Measurements from ENCODE around the gene KCTD20. TPM values are rescaled to one million over a fixed set of nuclear protein-coding genes. Genes with fewer than 3 reads are reported as not detected.

Gene KCTD20
- total RNA-seq, 2 experiments from 2014 or later, result 30.5 to 32.8 TPM

GRCh38 chr6:36484736-36485135 lies 41.9 kb downstream of the KCTD20 start:
- Mint-ChIP-seq H3K4me3 (no peak overlapping the region), H3K27ac (no peak overlapping the region), H3K36me3 (ENCODE audit: low read depth) (peaks cover 51% of the 10 kb centered on the region), H3K27me3 (ENCODE audit: low read depth) (no peaks in the 10 kb centered on the region), H3K9me3 (no peaks in the 10 kb centered on the region), H3K4me1 (ENCODE audit: low read depth) (no peaks in the 10 kb centered on the region)
- CTCF ChIA-PET, result no interaction called here
- intact Hi-C loops (cut with micrococcal nuclease), result no loop called here
- DNase-seq, result no peak

GRCh38 chr6:36487698-36488097 lies 44.9 kb downstream of the KCTD20 start:
- peaks cover 7% of the 10 kb centered on the region for H3K4me1 Mint-ChIP-seq (ENCODE audit: low read depth)
- intact Hi-C loops (cut with micrococcal nuclease), result no loop called here
- peaks cover 46% of the 10 kb centered on the region for H3K36me3 Mint-ChIP-seq (ENCODE audit: low read depth)
- no peak overlapping the region for H3K4me3 Mint-ChIP-seq
- H3K27ac Mint-ChIP-seq, result no peak overlapping the region
- DNase-seq, result no peak
- no peaks in the 10 kb centered on the region for H3K27me3 Mint-ChIP-seq (ENCODE audit: low read depth)
- CTCF ChIA-PET, result no interaction called here
- no peaks in the 10 kb centered on the region for H3K9me3 Mint-ChIP-seq

- no peak for DNase-seq
- Mint-ChIP-seq H3K4me3 (no peak overlapping the region), H3K4me1 (ENCODE audit: low read depth) (peaks cover 10% of the 10 kb centered on the region), H3K27ac (no peak overlapping the region), H3K36me3 (ENCODE audit: low read depth) (peaks cover 47% of the 10 kb centered on the region), H3K9me3 (no peaks in the 10 kb centered on the region), H3K27me3 (ENCODE audit: low read depth) (no peaks in the 10 kb centered on the region)
- intact Hi-C loops (cut with micrococcal nuclease), result no loop called here
- CTCF ChIA-PET, result no interaction called here
Measured at GRCh38 chr6:36488221-36488620, 45.4 kb downstream of the KCTD20 start.

- Mint-ChIP-seq H3K4me1 (ENCODE audit: low read depth) (peaks cover 19% of the 10 kb centered on the region), H3K27ac (no peak overlapping the region), H3K4me3 (no peak overlapping the region), H3K27me3 (ENCODE audit: low read depth) (no peaks in the 10 kb centered on the region), H3K9me3 (no peaks in the 10 kb centered on the region), H3K36me3 (ENCODE audit: low read depth) (peaks cover 46% of the 10 kb centered on the region)
- intact Hi-C loops (cut with micrococcal nuclease), result no loop called here
- CTCF ChIA-PET, result no interaction called here
- no peak for DNase-seq
Measured at GRCh38 chr6:36489426-36489825, 46.6 kb downstream of the KCTD20 start.

GRCh38 chr6:36491378-36491965 lies 48.7 kb downstream of the KCTD20 start:
- Mint-ChIP-seq H3K4me1 (ENCODE audit: low read depth) (peaks cover 23% of the 10 kb centered on the region), H3K27ac (peak overlapping the region; percentile 14), H3K4me3 (no peak overlapping the region), H3K36me3 (ENCODE audit: low read depth) (peaks cover 47% of the 10 kb centered on the region), H3K9me3 (no peaks in the 10 kb centered on the region), H3K27me3 (ENCODE audit: low read depth) (no peaks in the 10 kb centered on the region)
- CTCF ChIA-PET, result no interaction called here
- intact Hi-C loops (cut with micrococcal nuclease), result no loop called here
- DNase-seq, result no peak

GRCh38 chr6:36492092-36492491 lies 49.3 kb downstream of the KCTD20 start:
- no peaks in the 10 kb centered on the region for H3K9me3 Mint-ChIP-seq
- CTCF ChIA-PET, result no interaction called here

GRCh38 chr6:36492621-36493020 lies 49.8 kb downstream of the KCTD20 start:
- CTCF ChIA-PET, result no interaction called here
- H3K36me3 Mint-ChIP-seq (ENCODE audit: low read depth), result peaks cover 49% of the 10 kb centered on the region
- intact Hi-C loops (cut with micrococcal nuclease), result no loop called here
- H3K4me3 Mint-ChIP-seq, result no peak overlapping the region
- no peaks in the 10 kb centered on the region for H3K9me3 Mint-ChIP-seq
- DNase-seq, result no peak
- H3K4me1 Mint-ChIP-seq (ENCODE audit: low read depth), result peaks cover 24% of the 10 kb centered on the region
- H3K27me3 Mint-ChIP-seq (ENCODE audit: low read depth), result no peaks in the 10 kb centered on the region
- H3K27ac Mint-ChIP-seq, result peak overlapping the region; percentile 61

More at GRCh38 chr6:36492092-36492491, 49.3 kb downstream of the KCTD20 start:
- no peak for DNase-seq
- intact Hi-C loops (cut with micrococcal nuclease), result no loop called here
- Mint-ChIP-seq H3K36me3 (ENCODE audit: low read depth) (peaks cover 48% of the 10 kb centered on the region), H3K27ac (peak overlapping the region; percentile 61), H3K27me3 (ENCODE audit: low read depth) (no peaks in the 10 kb centered on the region), H3K4me3 (no peak overlapping the region), H3K4me1 (ENCODE audit: low read depth) (peaks cover 23% of the 10 kb centered on the region)

GRCh38 chr6:36493319-36493718 lies 50.5 kb downstream of the KCTD20 start:
- Mint-ChIP-seq H3K27ac (peak overlapping the region; percentile 15), H3K27me3 (ENCODE audit: low read depth) (no peaks in the 10 kb centered on the region), H3K4me3 (no peak overlapping the region), H3K9me3 (no peaks in the 10 kb centered on the region), H3K4me1 (ENCODE audit: low read depth) (peaks cover 24% of the 10 kb centered on the region), H3K36me3 (ENCODE audit: low read depth) (peaks cover 45% of the 10 kb centered on the region)
- intact Hi-C loops (cut with micrococcal nuclease), result no loop called here
- CTCF ChIA-PET, result no interaction called here
- no peak for DNase-seq

GRCh38 chr6:36493859-36494258 lies 51.1 kb downstream of the KCTD20 start:
- Mint-ChIP-seq H3K9me3 (no peaks in the 10 kb centered on the region), H3K4me1 (ENCODE audit: low read depth) (peaks cover 24% of the 10 kb centered on the region), H3K27ac (peak overlapping the region; percentile 38), H3K27me3 (ENCODE audit: low read depth) (no peaks in the 10 kb centered on the region), H3K36me3 (ENCODE audit: low read depth) (peaks cover 46% of the 10 kb centered on the region), H3K4me3 (no peak overlapping the region)
- CTCF ChIA-PET, result interaction anchor here (0.7 kb wide), 1 partner anchor 355 kb away, joined by 3 read pairs; no protein-coding TSS in a partner anchor
- DNase-seq, result no peak
- intact Hi-C loops (cut with micrococcal nuclease), result no loop called here

GRCh38 chr6:36495086-36495485 lies 52.3 kb downstream of the KCTD20 start:
- no peak overlapping the region for H3K27ac Mint-ChIP-seq
- CTCF ChIA-PET, result interaction anchor here (0.7 to 1.3 kb wide), 2 partner anchors 16 to 85 kb away, joined by 3 read pairs; no protein-coding TSS in a partner anchor

GRCh38 chr6:36499918-36500317 lies 57.1 kb downstream of the KCTD20 start:
- no peak overlapping the region for H3K27ac Mint-ChIP-seq
- H3K36me3 Mint-ChIP-seq (ENCODE audit: low read depth), result peaks cover 33% of the 10 kb centered on the region
- H3K9me3 Mint-ChIP-seq, result no peaks in the 10 kb centered on the region
- H3K4me3 Mint-ChIP-seq, result no peak overlapping the region
- CTCF ChIA-PET, result no interaction called here
- H3K27me3 Mint-ChIP-seq (ENCODE audit: low read depth), result no peaks in the 10 kb centered on the region
- H3K4me1 Mint-ChIP-seq (ENCODE audit: low read depth), result peaks cover 4% of the 10 kb centered on the region
- intact Hi-C loops (cut with micrococcal nuclease), result no loop called here
- no peak for DNase-seq

More at GRCh38 chr6:36495086-36495485, 52.3 kb downstream of the KCTD20 start:
- Mint-ChIP-seq H3K27me3 (ENCODE audit: low read depth) (no peaks in the 10 kb centered on the region), H3K4me3 (no peak overlapping the region), H3K36me3 (ENCODE audit: low read depth) (peaks cover 46% of the 10 kb centered on the region), H3K4me1 (ENCODE audit: low read depth) (peaks cover 24% of the 10 kb centered on the region), H3K9me3 (no peaks in the 10 kb centered on the region)
- no peak for DNase-seq
- intact Hi-C loops (cut with micrococcal nuclease), result no loop called here

GRCh38 chr6:36501686-36502085 lies 58.9 kb downstream of the KCTD20 start:
- no peak overlapping the region for H3K27ac Mint-ChIP-seq
- intact Hi-C loops (cut with micrococcal nuclease), result no loop called here
- CTCF ChIA-PET, result no interaction called here
- H3K9me3 Mint-ChIP-seq, result no peaks in the 10 kb centered on the region
- no peaks in the 10 kb centered on the region for H3K27me3 Mint-ChIP-seq (ENCODE audit: low read depth)
- DNase-seq, result no peak
- peaks cover 17% of the 10 kb centered on the region for H3K4me1 Mint-ChIP-seq (ENCODE audit: low read depth)
- no peak overlapping the region for H3K4me3 Mint-ChIP-seq
- peaks cover 23% of the 10 kb centered on the region for H3K36me3 Mint-ChIP-seq (ENCODE audit: low read depth)

- intact Hi-C loops (cut with micrococcal nuclease), result no loop called here
- Mint-ChIP-seq H3K4me3 (no peak overlapping the region), H3K36me3 (ENCODE audit: low read depth) (peaks cover 17% of the 10 kb centered on the region), H3K27ac (no peak overlapping the region), H3K27me3 (ENCODE audit: low read depth) (no peaks in the 10 kb centered on the region), H3K9me3 (no peaks in the 10 kb centered on the region), H3K4me1 (ENCODE audit: low read depth) (peaks cover 30% of the 10 kb centered on the region)
- no peak for DNase-seq
- CTCF ChIA-PET, result interaction anchor here (1.2 to 1.3 kb wide), 2 partner anchors 12 to 34 kb away, joined by 4 read pairs; no protein-coding TSS in a partner anchor
Measured at GRCh38 chr6:36504181-36504580, 61.4 kb downstream of the KCTD20 start.

Data from activated naive CD4-positive, alpha-beta T cell treated with anti-CD3 and anti-CD28 coated beads for 36 hours (primary cell).